ENCODE measurements around the gene AGFG1. TPM values are rescaled to one million over a fixed set of nuclear protein-coding genes. Genes with fewer than 3 reads are reported as not detected.
A peak's percentile ranks its signal among the peaks of the same experiment; 100 is the strongest.

AGFG1 gene
- total and polyA plus RNA-seq, 2 donors = 46.4 to 49.0 TPM

- no peak for DNase-seq (ENCODE audit: extremely low spot score)
- no peak overlapping the region for H3K27ac ChIP-seq (ENCODE audit: low read depth)
- no peaks in the 10 kb centered on the region for H3K36me3 ChIP-seq (ENCODE audit: insufficient read depth)
- H3K4me1 ChIP-seq (ENCODE audit: insufficient read depth) = no peaks in the 10 kb centered on the region
- 91% methylated on average over 1 of the region's 1 CpG for WGBS
- H3K4me3 ChIP-seq (ENCODE audit: low read depth, low read length) = no peak overlapping the region
Observed at GRCh38 chr2:227565080-227565479, 93.1 kb downstream of the AGFG1 start.

GRCh38 chr2:227566012-227566411 is 94.1 kb downstream of the AGFG1 start:
- H3K27ac ChIP-seq (ENCODE audit: low read depth) = no peak overlapping the region
- no peak overlapping the region for H3K4me3 ChIP-seq (ENCODE audit: low read depth, low read length)
- no peaks in the 10 kb centered on the region for H3K36me3 ChIP-seq (ENCODE audit: insufficient read depth)
- H3K4me1 ChIP-seq (ENCODE audit: insufficient read depth) = no peaks in the 10 kb centered on the region
- 93% methylated on average over 3 of the region's 3 CpGs for WGBS
- no peak for DNase-seq (ENCODE audit: extremely low spot score)

- no peak overlapping the region for H3K27ac ChIP-seq (ENCODE audit: low read depth)
- no peak overlapping the region for H3K4me3 ChIP-seq (ENCODE audit: low read depth, low read length)
- no peaks in the 10 kb centered on the region for H3K36me3 ChIP-seq (ENCODE audit: insufficient read depth)
- WGBS = 82% methylated on average over 2 of the region's 2 CpGs
- no peak for DNase-seq (ENCODE audit: extremely low spot score)
- H3K4me1 ChIP-seq (ENCODE audit: insufficient read depth) = no peaks in the 10 kb centered on the region
Observed at GRCh38 chr2:227568852-227569169, 96.9 kb downstream of the AGFG1 start.

GRCh38 chr2:227570615-227571014 is 98.7 kb downstream of the AGFG1 start:
- WGBS = 28% methylated on average over 1 of the region's 1 CpG
- Histone ChIP-seq H3K27ac (ENCODE audit: low read depth) (no peak overlapping the region), H3K4me3 (ENCODE audit: low read depth, low read length) (no peak overlapping the region), H3K36me3 (ENCODE audit: insufficient read depth) (no peaks in the 10 kb centered on the region), H3K4me1 (ENCODE audit: insufficient read depth) (no peaks in the 10 kb centered on the region)
- no peak for DNase-seq (ENCODE audit: extremely low spot score)

- no peak overlapping the region for H3K27ac ChIP-seq (ENCODE audit: low read depth)
- no peak overlapping the region for H3K4me3 ChIP-seq (ENCODE audit: low read depth, low read length)
- no peak for DNase-seq (ENCODE audit: extremely low spot score)
- H3K4me1 ChIP-seq (ENCODE audit: insufficient read depth) = peaks cover 1% of the 10 kb centered on the region
- H3K36me3 ChIP-seq (ENCODE audit: insufficient read depth) = no peaks in the 10 kb centered on the region
Observed at GRCh38 chr2:227576110-227576509, 104.2 kb downstream of the AGFG1 start.

- DNase-seq (ENCODE audit: extremely low spot score) = no peak
- WGBS = 80% methylated on average over 2 of the region's 2 CpGs
- H3K4me1 ChIP-seq (ENCODE audit: insufficient read depth) = peaks cover 1% of the 10 kb centered on the region
- no peaks in the 10 kb centered on the region for H3K36me3 ChIP-seq (ENCODE audit: insufficient read depth)
- H3K4me3 ChIP-seq (ENCODE audit: low read depth, low read length) = no peak overlapping the region
- no peak overlapping the region for H3K27ac ChIP-seq (ENCODE audit: low read depth)
Observed at GRCh38 chr2:227576812-227577211, 104.9 kb downstream of the AGFG1 start.

- no peaks in the 10 kb centered on the region for H3K36me3 ChIP-seq (ENCODE audit: insufficient read depth)
- no peak overlapping the region for H3K27ac ChIP-seq (ENCODE audit: low read depth)
- DNase-seq (ENCODE audit: extremely low spot score) = no peak
- 40% methylated on average over 2 of the region's 2 CpGs for WGBS
- H3K4me1 ChIP-seq (ENCODE audit: insufficient read depth) = peaks cover 1% of the 10 kb centered on the region
- no peak overlapping the region for H3K4me3 ChIP-seq (ENCODE audit: low read depth, low read length)
Observed at GRCh38 chr2:227577555-227577954, 105.6 kb downstream of the AGFG1 start.

GRCh38 chr2:227578642-227579041 is 106.7 kb downstream of the AGFG1 start:
- WGBS = 84% methylated on average over 2 of the region's 2 CpGs
- no peak for DNase-seq (ENCODE audit: extremely low spot score)
- Histone ChIP-seq H3K27ac (ENCODE audit: low read depth) (no peak overlapping the region), H3K4me1 (ENCODE audit: insufficient read depth) (peaks cover 1% of the 10 kb centered on the region), H3K4me3 (ENCODE audit: low read depth, low read length) (no peak overlapping the region), H3K36me3 (ENCODE audit: insufficient read depth) (no peaks in the 10 kb centered on the region)

GRCh38 chr2:227579791-227580190 is 107.8 kb downstream of the AGFG1 start:
- Histone ChIP-seq H3K36me3 (ENCODE audit: insufficient read depth) (no peaks in the 10 kb centered on the region), H3K4me3 (ENCODE audit: low read depth, low read length) (no peak overlapping the region), H3K27ac (ENCODE audit: low read depth) (no peak overlapping the region), H3K4me1 (ENCODE audit: insufficient read depth) (peaks cover 1% of the 10 kb centered on the region)
- 40% methylated on average over 1 of the region's 1 CpG for WGBS
- DNase-seq (ENCODE audit: extremely low spot score) = no peak

GRCh38 chr2:227582369-227582768 is 110.4 kb downstream of the AGFG1 start:
- no peaks in the 10 kb centered on the region for H3K4me1 ChIP-seq (ENCODE audit: insufficient read depth)
- H3K4me3 ChIP-seq (ENCODE audit: low read depth, low read length) = no peak overlapping the region
- no peak for DNase-seq (ENCODE audit: extremely low spot score)
- no peak overlapping the region for H3K27ac ChIP-seq (ENCODE audit: low read depth)
- H3K36me3 ChIP-seq (ENCODE audit: insufficient read depth) = no peaks in the 10 kb centered on the region

- no peak overlapping the region for H3K4me3 ChIP-seq (ENCODE audit: low read depth, low read length)
- H3K36me3 ChIP-seq (ENCODE audit: insufficient read depth) = no peaks in the 10 kb centered on the region
- no peak overlapping the region for H3K27ac ChIP-seq (ENCODE audit: low read depth)
- H3K4me1 ChIP-seq (ENCODE audit: insufficient read depth) = no peaks in the 10 kb centered on the region
- 95% methylated on average over 1 of the region's 1 CpG for WGBS
- DNase-seq (ENCODE audit: extremely low spot score) = no peak
Observed at GRCh38 chr2:227592694-227593387, 120.9 kb downstream of the AGFG1 start.

- Histone ChIP-seq H3K27ac (ENCODE audit: low read depth) (no peak overlapping the region), H3K4me3 (ENCODE audit: low read depth, low read length) (no peak overlapping the region), H3K4me1 (ENCODE audit: insufficient read depth) (no peaks in the 10 kb centered on the region), H3K36me3 (ENCODE audit: insufficient read depth) (no peaks in the 10 kb centered on the region)
- 71% methylated on average over 4 of the region's 4 CpGs for whole genome bisulfite sequencing
- no peak for DNase-seq (ENCODE audit: extremely low spot score)
Observed at GRCh38 chr2:227595797-227596196, 123.8 kb downstream of the AGFG1 start.

- H3K36me3 ChIP-seq (ENCODE audit: insufficient read depth) = no peaks in the 10 kb centered on the region
- DNase-seq (ENCODE audit: extremely low spot score) = peak; percentile 13
- H3K4me1 ChIP-seq (ENCODE audit: insufficient read depth) = no peaks in the 10 kb centered on the region
- H3K4me3 ChIP-seq (ENCODE audit: low read depth, low read length) = no peak overlapping the region
- no peak overlapping the region for H3K27ac ChIP-seq (ENCODE audit: low read depth)
Observed at GRCh38 chr2:227597036-227597435, 125.1 kb downstream of the AGFG1 start.

GRCh38 chr2:227597998-227598397 is 126.0 kb downstream of the AGFG1 start:
- 73% methylated on average over 4 of the region's 4 CpGs for WGBS
- Histone ChIP-seq H3K27ac (ENCODE audit: low read depth) (no peak overlapping the region), H3K36me3 (ENCODE audit: insufficient read depth) (no peaks in the 10 kb centered on the region), H3K4me3 (ENCODE audit: low read depth, low read length) (no peak overlapping the region), H3K4me1 (ENCODE audit: insufficient read depth) (no peaks in the 10 kb centered on the region)
- no peak for DNase-seq (ENCODE audit: extremely low spot score)
